Ishikawa (cell line): ENCODE measurements around the gene GLIS1.

ENCODE experiments used
- CEBPB ChIP-seq: IDR thresholded peaks from 2 replicates; pipeline ENCODE4 v1.6.1; 2012
- CREB1 ChIP-seq: IDR thresholded peaks from 2 replicates; pipeline ENCODE4 v1.6.1; 2012; ENCODE audit warnings: low read depth
- EGR1 ChIP-seq: IDR thresholded peaks from 2 replicates; pipeline ENCODE4 v1.6.1; 2012
- EP300 ChIP-seq: IDR thresholded peaks from 2 replicates; pipeline ENCODE4 v1.6.1; 2012; ENCODE audit warnings: borderline replicate concordance
- FOXM1 ChIP-seq: IDR thresholded peaks from 2 replicates; pipeline ENCODE4 v1.6.1; 2012; ENCODE audit warnings: low read depth, borderline replicate concordance
- MAX ChIP-seq: IDR thresholded peaks from 2 replicates; pipeline ENCODE4 v1.6.1; 2012
- NFIC ChIP-seq: IDR thresholded peaks from 2 replicates; pipeline ENCODE4 v1.6.1; 2012
- RAD21 ChIP-seq: IDR thresholded peaks from 2 replicates; pipeline ENCODE4 v1.6.1; 2012; ENCODE audit warnings: low read depth
- REST ChIP-seq: IDR thresholded peaks from 2 replicates; pipeline ENCODE4 v1.6.1; 2012; ENCODE audit warnings: low read depth, mild to moderate bottlenecking
- TAF1 ChIP-seq: IDR thresholded peaks from 2 replicates; pipeline ENCODE4 v1.6.1; 2012; ENCODE audit warnings: low read depth, mild to moderate bottlenecking
- TCF12 ChIP-seq: IDR thresholded peaks from 2 replicates; pipeline ENCODE4 v1.6.1; 2012; ENCODE audit warnings: low read depth
- TEAD4 ChIP-seq: IDR thresholded peaks from 2 replicates; pipeline ENCODE4 v1.6.1; 2012
- USF1 ChIP-seq: IDR thresholded peaks from 2 replicates; pipeline ENCODE4 v1.6.1; 2012
- YY1 ChIP-seq: IDR thresholded peaks from 2 replicates; pipeline ENCODE4 v1.6.1; 2012; ENCODE audit warnings: low read depth
- ZBTB7A ChIP-seq: IDR thresholded peaks from 2 replicates; pipeline ENCODE4 v1.6.1; 2012; ENCODE audit warnings: low read depth

Gene GLIS1

DNA sequence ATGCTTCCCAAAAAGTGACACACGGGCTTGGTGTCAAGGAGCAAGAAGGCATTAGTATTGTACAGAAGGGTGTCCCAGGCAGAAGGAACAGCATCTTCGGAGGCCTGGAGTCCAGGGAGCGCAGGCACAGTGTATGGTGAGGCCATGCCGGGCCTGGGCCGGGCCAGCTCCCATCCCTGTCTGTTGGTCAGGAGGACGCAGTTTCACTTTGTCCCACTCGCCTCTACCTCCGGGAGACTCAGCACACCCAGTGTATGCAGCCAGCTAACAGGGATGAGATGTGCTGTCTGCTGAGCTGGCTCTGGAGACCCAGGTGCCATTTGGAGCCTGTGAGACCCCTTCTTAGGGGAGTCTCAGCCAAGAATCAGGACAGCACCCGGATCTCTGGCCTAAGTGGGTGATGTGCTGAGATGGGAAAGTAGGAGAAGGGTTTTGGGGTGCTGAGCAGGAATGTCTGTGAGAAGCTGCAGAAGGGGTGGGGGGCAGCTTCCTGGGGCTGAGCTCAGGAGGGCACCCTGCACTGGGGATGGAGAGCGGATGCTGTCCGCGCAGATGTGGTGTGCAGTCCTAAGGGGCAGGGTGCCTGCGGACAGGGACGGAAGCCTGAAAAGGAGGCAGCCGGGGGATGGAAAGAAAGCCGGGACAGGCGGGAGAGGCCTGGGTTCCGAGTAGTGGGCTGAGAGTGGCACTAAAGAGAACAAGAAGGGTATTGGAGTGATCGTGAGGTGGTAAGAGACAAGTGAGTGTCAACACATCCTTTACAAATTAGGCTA is 254.1 kb downstream of the GLIS1 start:
- TF ChIP-seq CEBPB (no peak), CREB1 (no peak), NFIC (no peak)

DNA sequence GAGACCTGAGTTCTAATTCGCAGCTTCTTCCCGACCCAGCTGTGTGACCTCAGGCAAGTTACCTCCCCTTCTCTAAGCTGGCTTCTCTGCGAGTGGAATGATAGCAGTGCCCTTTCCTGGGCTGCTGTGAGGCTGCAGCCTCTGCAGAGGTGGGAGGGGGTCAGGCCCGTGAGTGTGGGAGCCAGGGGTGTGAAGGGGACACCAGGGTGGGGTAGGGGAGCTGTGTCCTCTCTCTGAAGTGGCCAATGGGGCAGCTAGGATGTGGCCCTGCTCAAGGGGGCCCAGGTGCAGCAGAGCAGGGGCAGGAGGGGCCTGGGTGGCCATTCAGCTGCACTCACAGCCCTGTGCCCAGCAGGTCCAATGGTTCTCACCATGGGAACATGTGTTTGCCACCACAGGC is 255.3 kb downstream of the GLIS1 start:
- TF ChIP-seq CREB1 (no peak), TAF1 (no peak)

GRCh38 chr1:53483170-53483569 is 255.8 kb downstream of the GLIS1 start:
- no peak for TF ChIP-seq YY1

DNA sequence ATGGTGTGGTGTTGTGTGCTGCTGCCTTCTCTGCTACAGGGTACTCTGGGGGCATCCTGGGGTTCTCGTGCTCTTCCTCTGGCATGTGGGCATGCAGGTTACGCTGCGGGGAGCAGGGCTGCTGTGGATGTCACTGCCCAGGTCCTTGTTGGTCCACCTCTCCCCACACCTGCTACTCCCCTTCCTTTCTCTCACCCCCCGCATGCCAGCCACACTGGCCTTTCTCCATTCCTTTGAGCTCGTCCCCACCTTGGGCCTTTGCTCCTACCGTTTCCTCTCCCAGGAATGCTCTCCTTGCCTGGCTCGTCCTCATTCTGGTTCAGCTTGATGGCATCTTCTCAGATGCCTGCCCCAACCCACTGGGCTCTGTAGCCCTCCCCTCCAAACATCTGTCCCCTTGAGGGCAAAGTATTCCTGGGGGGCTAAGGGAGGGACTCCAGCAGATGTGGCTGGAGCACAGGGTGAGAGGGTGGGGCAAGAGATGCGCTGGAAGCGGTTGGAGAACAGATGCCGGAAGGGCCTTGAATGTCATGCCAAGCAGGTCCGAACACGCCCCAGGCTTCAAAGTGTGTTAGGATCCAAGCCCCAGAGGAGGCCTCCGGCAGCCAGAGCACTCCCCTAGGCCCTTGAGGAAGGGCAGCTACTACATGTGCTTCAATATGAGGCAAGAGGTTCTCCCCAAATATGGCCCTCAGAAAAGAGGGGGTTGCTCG is 256.4 kb downstream of the GLIS1 start:
- TF ChIP-seq EP300 (no peak), CEBPB (no peak), EGR1 (no peak), YY1 (no peak), TAF1 (no peak), USF1 (no peak), MAX (no peak), NFIC (no peak), CREB1 (no peak), RAD21 (no peak), ZBTB7A (no peak), FOXM1 (no peak), TCF12 (no peak), TEAD4 (no peak), REST (no peak)

- TF ChIP-seq TEAD4 (no peak), EP300 (no peak), EGR1 (no peak), REST (no peak), FOXM1 (no peak), USF1 (no peak), TCF12 (no peak), CEBPB (no peak), CREB1 (no peak), MAX (no peak)
Observed at GRCh38 chr1:53481456-53481855, 257.5 kb downstream of the GLIS1 start.

- TF ChIP-seq YY1 (no peak), TEAD4 (no peak), TAF1 (no peak), RAD21 (no peak), EP300 (no peak), CREB1 (no peak), MAX (no peak), USF1 (no peak), FOXM1 (no peak), EGR1 (no peak), CEBPB (no peak), REST (no peak), ZBTB7A (no peak), TCF12 (no peak), NFIC (no peak)
Observed at GRCh38 chr1:53480678-53481077, 258.3 kb downstream of the GLIS1 start.
